Thymus (tissue), 11 donors: Measurements from ENCODE around the gene LRIG1. TPM values are rescaled to one million over a fixed set of nuclear protein-coding genes. Genes with fewer than 3 reads are reported as not detected.

Experiments used
- DNase-seq, 9 donors: peaks; one replicate each; pipeline ENCODE4 v3.0.0-alpha.2; 2013; ENCODE audit warnings: low spot score in 9 of 9, low read depth in 6 of 9, missing footprints in 1 of 9
- H3K27ac ChIP-seq, 2 donors: one replicate each; pipeline ENCODE4 v1.5.1; 2013; ENCODE audit warnings: control low read depth in 1 of 2, low read depth in 1 of 2, low read length in 1 of 2, mild to moderate bottlenecking in 1 of 2, moderate library complexity in 1 of 2
- H3K27me3 ChIP-seq, 2 donors: one replicate each; pipeline ENCODE4 v1.5.1; 2013; ENCODE audit warnings: low read length in 1 of 2; ENCODE audit not compliant: control insufficient read depth in 2 of 2, insufficient read depth in 1 of 2
- H3K36me3 ChIP-seq, 2 donors: one replicate each; pipeline ENCODE4 v1.5.1; 2013; ENCODE audit warnings: low read length in 1 of 2, mild to moderate bottlenecking in 1 of 2, moderate library complexity in 1 of 2; ENCODE audit not compliant: control insufficient read depth in 2 of 2, insufficient read depth in 2 of 2
- H3K4me1 ChIP-seq, 2 donors: one replicate each; pipeline ENCODE4 v1.5.1; 2013; ENCODE audit warnings: low read length in 2 of 2; ENCODE audit not compliant: control insufficient read depth in 2 of 2, insufficient read depth in 2 of 2
- H3K4me3 ChIP-seq, 2 donors: one replicate each; pipeline ENCODE4 v1.5.1; 2013; ENCODE audit warnings: low read length in 2 of 2, control low read depth in 1 of 2, mild to moderate bottlenecking in 1 of 2
- H3K9me3 ChIP-seq, 2 donors: one replicate each; pipeline ENCODE4 v1.5.1; 2013; ENCODE audit warnings: low read length in 1 of 2, mild to moderate bottlenecking in 1 of 2; ENCODE audit not compliant: control insufficient read depth in 2 of 2, insufficient read depth in 1 of 2
- WGBS: extraction: QIAGEN DNeasy Blood & Tissue Kit; methylation state at CpG from one replicate; pipeline ENCODE4 v1.1.7; 2013; 5-methylcytosine and 5-hydroxymethylcytosine counted together
- polyA plus RNA-seq: library from polyadenylated mRNA; stranded (reverse); fragments of 200-250 nt; gene quantifications from one replicate; pipeline ENCODE4 v1.2.3, GENCODE V29; 2013
- total RNA-seq: library from RNA; stranded (reverse); fragments of 120-200 nt; gene quantifications from one replicate; pipeline ENCODE4 v1.2.4, GENCODE V29; 2013
- donor health status: healthy.

Gene LRIG1
- total and polyA plus RNA-seq, 2 donors, result 8.8 to 10.9 TPM

GRCh38 chr3:66407611-66408218 is 93.1 kb downstream of the LRIG1 start:
- peaks cover 0 to 10% of the 10 kb centered on the region in 2 donors for H3K36me3 ChIP-seq
- peaks cover 0 to 21% of the 10 kb centered on the region in 2 donors for H3K4me1 ChIP-seq
- no peaks in the 10 kb centered on the region for H3K9me3 ChIP-seq
- H3K27ac ChIP-seq, result no peak overlapping the region
- no peaks in the 10 kb centered on the region for H3K27me3 ChIP-seq
- DNase-seq, result peak; percentile 23 to 80 (median 43)
- 75% methylated on average over 14 of the region's 14 CpGs for WGBS
- no peak overlapping the region for H3K4me3 ChIP-seq

GRCh38 chr3:66406831-66407610 is 93.8 kb downstream of the LRIG1 start:
- Histone ChIP-seq H3K27ac (no peak overlapping the region), H3K36me3 (peaks cover 0 to 10% of the 10 kb centered on the region in 2 donors), H3K27me3 (no peaks in the 10 kb centered on the region), H3K4me1 (peaks cover 0 to 18% of the 10 kb centered on the region in 2 donors), H3K9me3 (no peaks in the 10 kb centered on the region), H3K4me3 (no peak overlapping the region)
- WGBS, result 95% methylated on average over 17 of the region's 17 CpGs
- no peak for DNase-seq

- Histone ChIP-seq H3K4me1 (peaks cover 0 to 15% of the 10 kb centered on the region in 2 donors), H3K27me3 (no peaks in the 10 kb centered on the region), H3K9me3 (no peaks in the 10 kb centered on the region), H3K27ac (no peak overlapping the region), H3K4me3 (no peak overlapping the region), H3K36me3 (peaks cover 0 to 10% of the 10 kb centered on the region in 2 donors)
- no peak for DNase-seq
- 96% methylated on average over 5 of the region's 5 CpGs for WGBS
These were observed 94.7 kb downstream of the LRIG1 start for GRCh38 chr3:66406163-66406562.

DNA sequence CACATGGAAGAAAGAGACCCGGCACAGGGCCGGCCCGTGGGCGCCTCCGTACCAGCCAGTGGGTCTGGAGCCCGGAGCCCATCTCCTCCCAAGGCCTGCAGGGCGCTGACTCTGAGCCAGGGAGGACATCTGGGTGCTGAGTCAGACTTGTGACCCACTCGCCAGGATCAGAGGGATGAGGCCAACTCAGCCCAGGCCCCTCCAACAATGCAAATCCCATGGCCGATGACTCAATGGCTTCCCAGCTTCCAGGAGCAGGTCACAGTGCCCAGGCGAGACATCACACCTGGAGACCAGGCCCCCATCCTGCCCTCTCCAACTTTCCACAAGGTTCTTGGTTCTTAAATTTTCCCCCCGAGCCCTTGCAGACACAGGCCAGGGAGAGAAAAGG is 95.1 kb downstream of the LRIG1 start:
- no peak for DNase-seq
- H3K27me3 ChIP-seq, result no peaks in the 10 kb centered on the region
- 97% methylated on average over 11 of the region's 11 CpGs for WGBS
- H3K36me3 ChIP-seq, result peaks cover 0 to 10% of the 10 kb centered on the region in 2 donors
- no peak overlapping the region for H3K27ac ChIP-seq
- H3K9me3 ChIP-seq, result no peaks in the 10 kb centered on the region
- no peak overlapping the region for H3K4me3 ChIP-seq
- peaks cover 0 to 11% of the 10 kb centered on the region in 2 donors for H3K4me1 ChIP-seq

DNA sequence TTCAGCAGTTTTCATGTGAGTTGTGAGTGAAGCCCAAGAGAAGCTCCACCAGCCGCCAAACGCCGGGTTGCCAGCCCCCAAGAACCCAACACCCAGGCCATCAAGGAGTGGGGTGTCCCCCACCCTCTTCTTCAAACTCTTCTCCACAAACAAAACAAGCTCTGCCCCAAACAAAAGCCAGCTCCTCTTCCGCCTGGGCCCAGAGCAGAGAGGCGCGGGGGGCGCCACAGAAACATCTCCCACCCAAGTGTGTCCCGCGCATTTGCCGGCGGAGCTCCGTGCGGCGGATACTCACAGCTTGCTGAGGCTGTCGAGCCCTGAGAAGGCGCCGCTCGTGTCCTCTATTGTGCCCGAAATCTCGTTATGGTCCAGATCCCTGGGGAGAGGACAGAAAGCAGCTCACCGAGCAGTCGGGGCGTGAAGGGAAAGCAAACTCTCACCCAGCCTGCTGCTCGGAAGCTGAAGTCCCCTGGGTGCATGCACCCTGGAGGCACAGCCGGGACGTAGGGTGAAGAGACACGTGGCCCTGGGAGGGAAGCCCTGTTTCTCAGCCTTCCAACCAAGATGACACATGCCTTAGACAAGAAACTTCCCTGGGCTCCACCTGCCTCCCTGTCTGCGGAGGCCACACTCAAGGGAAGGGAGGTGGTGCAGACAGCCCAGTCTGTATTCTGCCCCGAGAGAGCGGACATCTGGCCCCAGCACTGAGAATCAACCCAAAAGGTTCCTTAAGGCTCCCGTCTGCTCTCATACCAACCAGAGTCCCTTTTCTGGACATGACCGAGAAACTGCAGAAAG is 95.7 kb downstream of the LRIG1 start:
- no peak for DNase-seq
- Histone ChIP-seq H3K4me3 (no peak overlapping the region), H3K9me3 (peaks cover 0 to 1% of the 10 kb centered on the region in 2 donors), H3K27me3 (no peaks in the 10 kb centered on the region), H3K4me1 (peaks cover 0 to 10% of the 10 kb centered on the region in 2 donors), H3K27ac (no peak overlapping the region), H3K36me3 (peaks cover 0 to 14% of the 10 kb centered on the region in 2 donors)
- WGBS, result 98% methylated on average over 32 of the region's 32 CpGs

DNA sequence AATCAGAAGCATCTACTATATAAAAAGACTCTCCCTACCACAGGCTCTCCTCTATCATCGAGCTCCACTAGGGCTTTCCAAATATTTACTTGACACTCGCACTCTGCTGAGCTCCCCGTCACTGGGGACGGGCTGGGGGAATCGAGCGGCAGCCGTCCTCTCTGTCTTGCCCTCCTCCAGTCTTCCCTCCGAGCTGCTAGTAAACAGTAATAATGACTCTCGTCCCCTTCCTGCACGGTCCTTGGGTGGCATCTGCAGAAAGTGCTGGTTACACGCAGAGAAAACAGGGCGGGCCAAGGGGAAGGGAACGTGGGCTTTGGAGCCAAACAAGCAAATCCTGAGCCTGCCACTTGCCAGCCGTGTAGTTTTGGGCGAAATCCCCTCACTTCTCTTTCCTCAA is 96.6 kb downstream of the LRIG1 start:
- H3K36me3 ChIP-seq, result peaks cover 0 to 14% of the 10 kb centered on the region in 2 donors
- H3K27me3 ChIP-seq, result no peaks in the 10 kb centered on the region
- H3K4me1 ChIP-seq, result peaks cover 0 to 10% of the 10 kb centered on the region in 2 donors
- H3K27ac ChIP-seq, result no peak overlapping the region
- no peak overlapping the region for H3K4me3 ChIP-seq
- no peak for DNase-seq
- WGBS, result 89% methylated on average over 15 of the region's 15 CpGs
- H3K9me3 ChIP-seq, result peaks cover 0 to 1% of the 10 kb centered on the region in 2 donors

GRCh38 chr3:66403323-66403990 is 97.4 kb downstream of the LRIG1 start:
- H3K4me1 ChIP-seq, result peaks cover 0 to 13% of the 10 kb centered on the region in 2 donors

DNA sequence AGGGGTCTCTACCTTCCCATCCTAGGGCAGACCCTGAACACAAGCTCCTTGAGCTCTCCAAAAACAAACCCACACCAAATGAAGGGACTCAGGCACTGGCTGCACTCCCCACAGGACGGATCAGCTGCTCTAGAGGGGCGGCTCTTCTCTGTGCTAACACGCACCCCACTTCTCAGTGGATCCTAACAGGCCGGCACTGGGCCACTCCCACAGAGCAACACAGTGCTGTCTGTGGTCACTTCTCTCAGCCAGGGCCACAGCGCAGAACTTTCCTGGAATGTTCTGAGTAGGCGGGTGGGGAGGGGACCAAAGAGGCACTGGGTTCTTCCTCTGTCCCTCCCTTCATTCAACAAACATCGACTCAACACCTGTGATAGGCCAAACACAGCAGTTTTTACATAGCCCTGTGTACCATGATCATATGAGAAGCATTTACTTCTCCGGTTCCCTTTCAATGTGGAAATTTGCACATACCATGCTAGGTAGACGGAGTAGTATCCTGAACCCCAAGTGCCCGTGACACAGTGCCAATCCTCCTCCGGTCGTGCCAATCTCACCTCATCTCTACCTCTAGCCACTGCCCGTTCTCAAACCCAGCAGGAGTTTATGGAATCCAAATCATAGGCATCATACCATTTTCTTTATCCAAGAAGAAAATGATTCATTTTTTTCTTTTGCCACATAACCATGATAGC is 98.1 kb downstream of the LRIG1 start:
- 97% methylated on average over 13 of the region's 13 CpGs for WGBS
- H3K36me3 ChIP-seq, result peaks cover 0 to 14% of the 10 kb centered on the region in 2 donors
- no peak for DNase-seq
- H3K27me3 ChIP-seq, result no peaks in the 10 kb centered on the region
- no peak overlapping the region for H3K27ac ChIP-seq
- peaks cover 0 to 1% of the 10 kb centered on the region in 2 donors for H3K9me3 ChIP-seq
- H3K4me1 ChIP-seq, result peaks cover 0 to 9% of the 10 kb centered on the region in 2 donors
- no peak overlapping the region for H3K4me3 ChIP-seq

More at GRCh38 chr3:66403323-66403990, 97.4 kb downstream of the LRIG1 start:
- Histone ChIP-seq H3K4me3 (no peak overlapping the region), H3K36me3 (peaks cover 0 to 14% of the 10 kb centered on the region in 2 donors), H3K27me3 (no peaks in the 10 kb centered on the region), H3K27ac (no peak overlapping the region), H3K9me3 (peaks cover 0 to 1% of the 10 kb centered on the region in 2 donors)
- no peak for DNase-seq
- 89% methylated on average over 13 of the region's 13 CpGs for WGBS
